Effector memory CD4-positive, alpha-beta T cell (primary cell): Measurements from ENCODE around the gene FAM193B.

ENCODE experiments used
- DNase-seq, 3 donors: peaks; one replicate each; pipeline ENCODE4 v3.0.0-alpha.2; 2020
- H3K27ac ChIP-seq: 2 replicates; pipeline ENCODE4 v1.7.0; 2013; ENCODE audit warnings: mild to moderate bottlenecking, low read length, moderate library complexity; ENCODE audit not compliant: insufficient read depth, poor library complexity, severe bottlenecking
- H3K27me3 ChIP-seq: replicated peaks from 2 replicates; pipeline ENCODE4 v1.7.0; 2013; ENCODE audit warnings: mild to moderate bottlenecking, low read length; ENCODE audit not compliant: insufficient read depth, control insufficient read depth, poor library complexity, severe bottlenecking
- H3K36me3 ChIP-seq: 2 replicates; pipeline ENCODE4 v1.7.0; 2013; ENCODE audit warnings: mild to moderate bottlenecking, low read length, moderate library complexity; ENCODE audit not compliant: control insufficient read depth, insufficient read depth
- H3K4me1 ChIP-seq: 2 replicates; pipeline ENCODE4 v1.7.0; 2013; ENCODE audit warnings: low read length, mild to moderate bottlenecking; ENCODE audit not compliant: control insufficient read depth, insufficient read depth, poor library complexity, severe bottlenecking
- H3K4me3 ChIP-seq: 2 replicates; pipeline ENCODE4 v1.7.0; 2013; ENCODE audit warnings: low read length, low read depth, mild to moderate bottlenecking; ENCODE audit not compliant: insufficient read depth, poor library complexity, severe bottlenecking
- H3K9me3 ChIP-seq: 2 replicates; pipeline ENCODE4 v1.7.0; 2013; ENCODE audit warnings: mild to moderate bottlenecking, low read length, moderate library complexity; ENCODE audit not compliant: control insufficient read depth

FAM193B gene

DNA sequence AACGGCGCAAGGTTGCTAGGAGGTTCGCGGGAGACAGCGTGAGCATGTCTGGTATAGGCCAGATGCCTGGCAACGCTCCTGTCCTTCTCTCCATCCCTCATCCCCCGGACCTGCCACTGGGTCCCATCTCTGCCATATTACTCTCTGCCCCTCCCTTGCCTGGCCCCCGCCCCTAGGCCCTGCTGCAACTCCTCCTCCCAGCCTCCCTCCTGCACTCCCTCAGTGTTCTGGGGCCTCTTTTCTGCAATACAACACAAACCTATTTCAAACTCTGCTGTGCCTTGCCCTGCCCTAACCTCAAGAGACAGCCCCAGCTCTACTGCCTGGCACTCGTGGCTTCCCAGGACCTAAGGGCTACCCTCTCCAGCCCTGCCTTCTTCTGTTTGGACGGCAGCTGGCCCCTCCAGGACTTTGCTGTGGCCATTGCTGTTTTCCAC, 72.0 kb downstream of the FAM193B start:
- H3K4me3 ChIP-seq = no peak overlapping the region
- no peak overlapping the region for H3K27ac ChIP-seq
- no peak for DNase-seq
- no peaks in the 10 kb centered on the region for H3K4me1 ChIP-seq
- H3K27me3 ChIP-seq = no peaks in the 10 kb centered on the region
- no peaks in the 10 kb centered on the region for H3K9me3 ChIP-seq
- no peaks in the 10 kb centered on the region for H3K36me3 ChIP-seq

- no peaks in the 10 kb centered on the region for H3K4me1 ChIP-seq
- H3K4me3 ChIP-seq = no peak overlapping the region
- H3K36me3 ChIP-seq = no peaks in the 10 kb centered on the region
- no peak for DNase-seq
- no peaks in the 10 kb centered on the region for H3K27me3 ChIP-seq
- H3K9me3 ChIP-seq = no peaks in the 10 kb centered on the region
- no peak overlapping the region for H3K27ac ChIP-seq
Measured at GRCh38 chr5:177479774-177480173, 74.6 kb downstream of the FAM193B start.

DNA sequence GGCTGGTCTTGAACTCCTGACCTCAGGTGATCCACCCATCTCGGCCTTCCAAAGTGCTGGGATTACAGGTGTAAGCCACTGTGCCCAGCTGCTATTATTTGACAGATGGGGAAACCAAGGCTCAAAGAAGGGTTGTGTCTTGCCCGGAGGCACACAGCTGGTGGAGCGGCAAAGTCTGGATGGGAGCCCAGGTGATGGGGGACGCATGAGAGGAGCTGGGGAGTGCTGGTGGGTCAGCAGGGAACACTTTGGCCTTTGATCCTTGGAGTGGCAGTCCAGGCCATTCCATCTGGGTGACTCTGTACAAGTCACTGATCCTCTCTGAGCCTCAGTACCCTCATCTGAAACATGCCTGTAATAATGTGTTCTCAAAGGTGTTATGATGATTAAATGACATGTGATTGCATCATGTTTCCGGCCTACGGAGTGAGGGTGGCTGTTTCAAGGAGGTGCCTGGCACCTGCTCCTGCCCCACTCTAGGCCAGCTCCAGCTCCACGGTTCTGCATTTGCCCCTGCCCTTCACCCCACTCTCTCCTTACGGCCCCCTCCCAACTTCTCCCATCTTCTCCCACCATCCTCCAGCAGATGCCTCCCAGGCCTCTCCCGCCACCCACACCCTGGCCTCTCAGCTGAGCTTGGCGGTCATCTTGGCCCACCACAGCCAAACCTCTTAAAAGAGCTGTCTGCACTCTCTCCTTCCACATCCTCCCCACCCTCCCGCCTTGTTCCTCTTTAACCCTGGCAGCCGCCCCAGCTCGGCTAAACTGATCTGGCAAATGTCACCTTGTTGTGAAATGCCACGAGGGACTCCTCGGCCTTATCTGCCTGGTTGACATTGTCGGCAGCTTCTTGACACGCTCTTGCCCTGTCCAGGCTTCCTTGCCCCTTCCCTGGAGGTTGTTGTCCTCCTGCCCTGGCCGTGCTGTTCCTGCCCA, 75.4 kb downstream of the FAM193B start:
- Histone ChIP-seq H3K36me3 (no peaks in the 10 kb centered on the region), H3K4me3 (no peak overlapping the region), H3K27me3 (no peaks in the 10 kb centered on the region), H3K9me3 (no peaks in the 10 kb centered on the region), H3K27ac (no peak overlapping the region), H3K4me1 (no peaks in the 10 kb centered on the region)
- DNase-seq = no peak

- Histone ChIP-seq H3K36me3 (no peaks in the 10 kb centered on the region), H3K4me3 (no peak overlapping the region), H3K4me1 (no peaks in the 10 kb centered on the region), H3K27me3 (no peaks in the 10 kb centered on the region), H3K9me3 (no peaks in the 10 kb centered on the region), H3K27ac (no peak overlapping the region)
- DNase-seq = no peak
Measured at GRCh38 chr5:177477701-177478477, 76.5 kb downstream of the FAM193B start.

DNA sequence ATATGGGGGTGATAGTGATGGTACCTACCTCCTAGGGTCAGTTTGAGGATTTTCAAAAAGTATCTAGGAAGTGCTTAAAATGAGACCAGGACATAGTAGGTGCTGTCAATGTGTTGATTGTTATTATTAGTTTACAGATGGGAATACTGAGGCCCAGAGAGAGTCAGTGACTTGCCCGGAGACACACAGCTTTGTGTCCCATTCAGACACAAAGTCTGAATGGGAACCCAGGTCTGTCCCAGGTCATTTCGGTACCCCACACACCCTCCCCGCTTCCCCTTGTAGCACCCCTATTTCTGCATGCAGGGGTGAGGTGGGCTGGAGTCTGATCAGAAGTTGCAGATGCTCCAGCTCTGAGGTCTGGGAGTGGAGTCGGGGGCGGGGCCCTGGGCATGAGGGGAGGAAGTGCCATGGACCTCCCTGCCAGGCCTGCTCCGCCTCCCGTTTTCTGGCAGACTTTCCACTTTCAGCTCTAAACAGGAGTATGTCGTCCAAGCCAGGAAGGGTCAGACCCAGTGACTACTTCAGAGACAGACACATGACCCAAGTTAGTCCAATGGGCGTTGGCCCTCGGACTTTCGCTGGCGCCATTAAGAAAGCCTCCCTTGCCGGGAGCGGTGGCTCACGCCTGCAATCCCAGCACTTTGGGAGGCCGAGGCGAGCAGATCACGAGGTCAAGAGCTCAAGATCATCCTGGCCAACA, 77.7 kb downstream of the FAM193B start:
- H3K27me3 ChIP-seq = no peaks in the 10 kb centered on the region
- no peak for DNase-seq
- H3K4me1 ChIP-seq = peaks cover 10% of the 10 kb centered on the region
- H3K27ac ChIP-seq = no peak overlapping the region
- H3K4me3 ChIP-seq = no peak overlapping the region
- no peaks in the 10 kb centered on the region for H3K36me3 ChIP-seq
- no peaks in the 10 kb centered on the region for H3K9me3 ChIP-seq

GRCh38 chr5:177475563-177476427, 78.6 kb downstream of the FAM193B start:
- Histone ChIP-seq H3K27me3 (no peaks in the 10 kb centered on the region), H3K27ac (no peak overlapping the region), H3K4me3 (no peak overlapping the region), H3K4me1 (peaks cover 10% of the 10 kb centered on the region), H3K9me3 (no peaks in the 10 kb centered on the region), H3K36me3 (no peaks in the 10 kb centered on the region)
- DNase-seq = no peak

GRCh38 chr5:177474846-177475562, 79.4 kb downstream of the FAM193B start:
- no peaks in the 10 kb centered on the region for H3K27me3 ChIP-seq
- H3K9me3 ChIP-seq = no peaks in the 10 kb centered on the region
- DNase-seq = no peak
- peaks cover 10% of the 10 kb centered on the region for H3K4me1 ChIP-seq
- H3K4me3 ChIP-seq = no peak overlapping the region
- H3K27ac ChIP-seq = no peak overlapping the region
- no peaks in the 10 kb centered on the region for H3K36me3 ChIP-seq

DNA sequence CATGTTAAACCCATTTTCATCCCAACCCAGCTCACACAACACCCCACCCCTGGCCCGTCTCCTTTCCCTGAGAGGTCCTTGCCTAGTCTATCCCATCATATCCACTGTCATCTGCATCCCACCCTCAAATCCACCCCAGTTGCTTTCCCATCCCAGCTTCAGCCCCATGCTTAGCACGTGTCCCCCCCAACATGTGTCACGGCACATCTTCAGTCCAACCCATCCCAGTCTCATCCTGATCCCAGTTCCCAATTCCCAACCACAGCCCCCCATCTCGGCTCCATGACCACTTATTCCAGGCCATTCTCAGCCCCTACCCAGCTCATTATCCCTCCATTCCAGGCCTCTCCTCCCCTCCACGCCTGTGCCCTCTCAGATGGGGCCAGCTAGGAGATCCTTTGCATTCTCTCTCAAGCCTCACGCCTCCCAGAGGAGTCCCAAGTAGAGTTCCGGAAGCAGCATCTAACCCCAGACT, 80.3 kb downstream of the FAM193B start:
- no peak overlapping the region for H3K4me3 ChIP-seq
- no peak for DNase-seq
- no peaks in the 10 kb centered on the region for H3K9me3 ChIP-seq
- H3K27ac ChIP-seq = no peak overlapping the region
- H3K4me1 ChIP-seq = peaks cover 10% of the 10 kb centered on the region
- H3K36me3 ChIP-seq = no peaks in the 10 kb centered on the region
- H3K27me3 ChIP-seq = no peaks in the 10 kb centered on the region
